ENCODE data around the gene VPS37D. TPM values are rescaled to one million over a fixed set of nuclear protein-coding genes. Genes with fewer than 3 reads are reported as not detected.

The VPS37D gene
- total and polyA plus RNA-seq, 10 of the 15 experiments (the other 5 are each of a cell fraction or from before 2014, with no cell fraction given): 0.10 to 0.45 (median 0.16) TPM; not detected in 6

DNA sequence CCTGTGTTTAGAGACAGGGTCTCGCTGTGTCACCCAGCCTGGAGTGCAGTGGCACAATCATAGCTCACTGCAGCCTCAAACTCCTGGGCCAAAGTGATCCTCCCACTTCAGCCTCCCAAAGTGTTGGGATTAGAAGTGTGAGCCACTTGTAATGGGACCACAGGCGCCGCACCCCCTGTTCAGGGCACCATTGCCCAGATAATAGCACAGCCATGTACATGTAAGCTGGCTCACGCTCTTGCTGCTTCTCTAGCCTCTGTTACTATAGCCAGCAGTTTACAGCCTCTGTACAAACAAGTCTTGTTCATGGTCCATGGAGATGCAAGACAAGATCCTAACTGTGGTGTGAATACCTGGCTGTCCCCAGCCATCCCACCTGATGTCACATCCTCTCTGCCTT, 39.1 kb upstream of the VPS37D start (continued):
- TF ChIP-seq SPI1 (IDR thresholded peaks at IDR 0.05; ENCODE audit: borderline replicate concordance, insufficient read depth, low read depth, low read length): no peak
- TF ChIP-seq, protein P1, sequence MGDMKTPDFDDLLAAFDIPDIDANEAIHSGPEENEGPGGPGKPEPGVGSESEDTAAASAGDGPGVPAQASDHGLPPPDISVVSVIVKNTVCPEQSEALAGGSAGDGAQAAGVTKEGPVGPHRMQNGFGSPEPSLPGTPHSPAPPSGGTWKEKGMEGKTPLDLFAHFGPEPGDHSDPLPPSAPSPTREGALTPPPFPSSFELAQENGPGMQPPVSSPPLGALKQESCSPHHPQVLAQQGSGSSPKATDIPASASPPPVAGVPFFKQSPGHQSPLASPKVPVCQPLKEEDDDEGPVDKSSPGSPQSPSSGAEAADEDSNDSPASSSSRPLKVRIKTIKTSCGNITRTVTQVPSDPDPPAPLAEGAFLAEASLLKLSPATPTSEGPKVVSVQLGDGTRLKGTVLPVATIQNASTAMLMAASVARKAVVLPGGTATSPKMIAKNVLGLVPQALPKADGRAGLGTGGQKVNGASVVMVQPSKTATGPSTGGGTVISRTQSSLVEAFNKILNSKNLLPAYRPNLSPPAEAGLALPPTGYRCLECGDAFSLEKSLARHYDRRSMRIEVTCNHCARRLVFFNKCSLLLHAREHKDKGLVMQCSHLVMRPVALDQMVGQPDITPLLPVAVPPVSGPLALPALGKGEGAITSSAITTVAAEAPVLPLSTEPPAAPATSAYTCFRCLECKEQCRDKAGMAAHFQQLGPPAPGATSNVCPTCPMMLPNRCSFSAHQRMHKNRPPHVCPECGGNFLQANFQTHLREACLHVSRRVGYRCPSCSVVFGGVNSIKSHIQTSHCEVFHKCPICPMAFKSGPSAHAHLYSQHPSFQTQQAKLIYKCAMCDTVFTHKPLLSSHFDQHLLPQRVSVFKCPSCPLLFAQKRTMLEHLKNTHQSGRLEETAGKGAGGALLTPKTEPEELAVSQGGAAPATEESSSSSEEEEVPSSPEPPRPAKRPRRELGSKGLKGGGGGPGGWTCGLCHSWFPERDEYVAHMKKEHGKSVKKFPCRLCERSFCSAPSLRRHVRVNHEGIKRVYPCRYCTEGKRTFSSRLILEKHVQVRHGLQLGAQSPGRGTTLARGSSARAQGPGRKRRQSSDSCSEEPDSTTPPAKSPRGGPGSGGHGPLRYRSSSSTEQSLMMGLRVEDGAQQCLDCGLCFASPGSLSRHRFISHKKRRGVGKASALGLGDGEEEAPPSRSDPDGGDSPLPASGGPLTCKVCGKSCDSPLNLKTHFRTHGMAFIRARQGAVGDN (IDR thresholded peaks at IDR 0.05): no peak

DNA sequence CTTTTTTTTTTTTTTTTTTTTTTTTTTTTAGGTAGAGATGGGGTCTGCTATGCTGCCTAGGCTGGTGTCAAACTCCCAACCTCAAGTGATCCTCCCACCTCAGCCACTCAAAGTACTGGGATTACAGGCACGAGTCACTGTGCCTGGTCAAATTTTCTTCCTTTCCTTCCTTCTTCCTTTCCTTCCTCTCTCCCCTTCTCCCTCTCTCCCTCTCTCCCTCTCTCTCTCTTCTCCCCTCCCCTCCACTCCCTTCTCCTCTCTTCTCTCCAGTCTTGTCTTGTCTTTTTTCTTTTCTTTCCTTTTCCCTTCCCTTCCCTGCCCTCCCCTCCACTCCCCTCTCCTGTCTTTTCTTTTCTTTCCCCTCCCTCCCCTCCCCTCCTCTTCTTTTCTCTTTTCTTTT, 36.1 kb upstream of the VPS37D start:
- ChIA-PET POLR2A (interaction anchor here (0.6 to 0.7 kb wide), 3 partner anchors 16 to 73 kb away, joined by 3 to 5 read pairs (median 3); no protein-coding TSS in a partner anchor), CTCF (no interaction called here), RAD21 (ENCODE audit: unreplicated experiment) (no interaction called here), SMC1A (ENCODE audit: uncharacterized antibody, unreplicated experiment) (no interaction called here)
- Histone ChIP-seq H3K36me3 (ENCODE audit: control insufficient read depth in 2 of 2, insufficient read depth in 2 of 2, low read length in 1 of 2) (no peaks in the 10 kb centered on the region), H3K4me2 (ENCODE audit: control insufficient read depth, insufficient read depth) (no peak overlapping the region), H3K79me2 (ENCODE audit: control insufficient read depth, insufficient read depth, low read length) (no peaks in the 10 kb centered on the region), H3K27me3 (replicated peaks in 1 of 2; ENCODE audit: control insufficient read depth in 2 of 2, insufficient read depth in 2 of 2, low read length in 1 of 2) (peaks cover 0 to 1% of the 10 kb centered on the region in 2 experiments; a peak in 2 of 4 replicates), H4K20me1 (ENCODE audit: control insufficient read depth, insufficient read depth) (no peaks in the 10 kb centered on the region), H3K4me3 (no peak overlapping the region), H3K27ac (ENCODE audit: control insufficient read depth, insufficient read depth) (no peak overlapping the region), H2AFZ (ENCODE audit: control insufficient read depth, low read depth, low read length) (no peak overlapping the region), H3K9me3 (replicated peaks; ENCODE audit: control insufficient read depth, insufficient read depth, low read length) (no peaks in the 10 kb centered on the region), H3K9ac (ENCODE audit: control insufficient read depth, insufficient read depth, low read length) (no peak overlapping the region), H3K4me1 (ENCODE audit: control insufficient read depth, insufficient read depth, low read length) (no peaks in the 10 kb centered on the region)
- BruUV-seq (replicated peaks): no TSS peak
- in situ Hi-C loops (cut with MboI): no loop called here
- FAIRE-seq (no peak), ATAC-seq (no peak), DNase-seq (ENCODE audit: low read depth, low spot score) (no peak)
- intact Hi-C loops (cut with micrococcal nuclease; ENCODE audit: unreplicated experiment): no loop called here
- TF ChIP-seq, protein P2, sequence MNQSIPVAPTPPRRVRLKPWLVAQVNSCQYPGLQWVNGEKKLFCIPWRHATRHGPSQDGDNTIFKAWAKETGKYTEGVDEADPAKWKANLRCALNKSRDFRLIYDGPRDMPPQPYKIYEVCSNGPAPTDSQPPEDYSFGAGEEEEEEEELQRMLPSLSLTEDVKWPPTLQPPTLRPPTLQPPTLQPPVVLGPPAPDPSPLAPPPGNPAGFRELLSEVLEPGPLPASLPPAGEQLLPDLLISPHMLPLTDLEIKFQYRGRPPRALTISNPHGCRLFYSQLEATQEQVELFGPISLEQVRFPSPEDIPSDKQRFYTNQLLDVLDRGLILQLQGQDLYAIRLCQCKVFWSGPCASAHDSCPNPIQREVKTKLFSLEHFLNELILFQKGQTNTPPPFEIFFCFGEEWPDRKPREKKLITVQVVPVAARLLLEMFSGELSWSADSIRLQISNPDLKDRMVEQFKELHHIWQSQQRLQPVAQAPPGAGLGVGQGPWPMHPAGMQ (IDR thresholded peaks at IDR 0.05; ENCODE audit: borderline replicate concordance): no peak
- TF ChIP-seq HCFC1 (IDR thresholded peaks at IDR 0.05; ENCODE audit: low read length) (no peak), BHLHE40 (IDR thresholded peaks at IDR 0.05; ENCODE audit: borderline replicate concordance in 1 of 2, low read depth in 2 of 2, low read length in 1 of 2) (no peak), MTA3 (IDR thresholded peaks at IDR 0.05; ENCODE audit: borderline replicate concordance, low read length) (no peak), NFXL1 (IDR thresholded peaks at IDR 0.05; ENCODE audit: borderline replicate concordance) (no peak), RFX5 (IDR thresholded peaks at IDR 0.05; ENCODE audit: low read depth, low read length) (no peak), RELA (IDR thresholded peaks at IDR 0.05; ENCODE audit: borderline replicate concordance, partially characterized antibody) (no peak)
- TF ChIP-seq, protein P3, sequence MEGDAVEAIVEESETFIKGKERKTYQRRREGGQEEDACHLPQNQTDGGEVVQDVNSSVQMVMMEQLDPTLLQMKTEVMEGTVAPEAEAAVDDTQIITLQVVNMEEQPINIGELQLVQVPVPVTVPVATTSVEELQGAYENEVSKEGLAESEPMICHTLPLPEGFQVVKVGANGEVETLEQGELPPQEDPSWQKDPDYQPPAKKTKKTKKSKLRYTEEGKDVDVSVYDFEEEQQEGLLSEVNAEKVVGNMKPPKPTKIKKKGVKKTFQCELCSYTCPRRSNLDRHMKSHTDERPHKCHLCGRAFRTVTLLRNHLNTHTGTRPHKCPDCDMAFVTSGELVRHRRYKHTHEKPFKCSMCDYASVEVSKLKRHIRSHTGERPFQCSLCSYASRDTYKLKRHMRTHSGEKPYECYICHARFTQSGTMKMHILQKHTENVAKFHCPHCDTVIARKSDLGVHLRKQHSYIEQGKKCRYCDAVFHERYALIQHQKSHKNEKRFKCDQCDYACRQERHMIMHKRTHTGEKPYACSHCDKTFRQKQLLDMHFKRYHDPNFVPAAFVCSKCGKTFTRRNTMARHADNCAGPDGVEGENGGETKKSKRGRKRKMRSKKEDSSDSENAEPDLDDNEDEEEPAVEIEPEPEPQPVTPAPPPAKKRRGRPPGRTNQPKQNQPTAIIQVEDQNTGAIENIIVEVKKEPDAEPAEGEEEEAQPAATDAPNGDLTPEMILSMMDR (IDR thresholded peaks at IDR 0.05 in 2 of 3, conservative IDR thresholded peaks at IDR 0.05 in 1 of 3; ENCODE audit: control insufficient read depth in 2 of 3, extremely low read depth in 1 of 3, insufficient read depth in 1 of 3, low read depth in 3 of 3, low read length in 3 of 3): no peak
- 0% methylated on average over 1 of the region's 1 CpG for WGBS (ENCODE audit: insufficient coverage, insufficient replicate concordance, low lambda C conversion rate, missing lambda C conversion rate)

Measured in GM12878 (cell line).